Gastrocnemius medialis (tissue), 4 donors: ENCODE results near the gene BMPR1A. TPM values are rescaled to one million over a fixed set of nuclear protein-coding genes. Genes with fewer than 3 reads are reported as not detected.

Experiments used
- ATAC-seq, 2 donors: fragments of 150-250 bp; one replicate each; pipeline ENCODE4 v1.9.1; 2016
- DNase-seq, 2 donors: peaks; one replicate each; pipeline ENCODE4 v3.0.0-alpha.2; 2019
- H3K27ac ChIP-seq, 4 donors: fragments of 200-600 bp; sonication (generic); 1 replicate in 1 of 4; 2 replicates in 3 of 4; pipeline ENCODE4 v1.5.1; 2016 to 2018; ENCODE audit warnings: mild to moderate bottlenecking in 2 of 4, moderate library complexity in 1 of 4
- H3K27me3 ChIP-seq, 3 donors: fragments of 200-600 bp; sonication (generic) in 2 of 3; 1 replicate in 1 of 3; 2 replicates in 2 of 3; pipeline versions ENCODE4 v1.5.1 to v1.6.0; 2016 to 2019; ENCODE audit warnings: mild to moderate bottlenecking in 1 of 3, moderate library complexity in 1 of 3
- H3K36me3 ChIP-seq, 2 donors: fragments of 200-600 bp; sonication (generic) in 1 of 2; one replicate each; pipeline ENCODE4 v1.5.1; 2017 to 2018
- H3K4me1 ChIP-seq, 2 donors: fragments of 200-600 bp; sonication (generic) in 1 of 2; one replicate each; pipeline ENCODE4 v1.5.1; 2016 to 2017; ENCODE audit warnings: mild to moderate bottlenecking in 2 of 2
- H3K4me3 ChIP-seq, 4 donors: fragments of 200-600 bp; sonication (generic) in 3 of 4; 1 replicate in 1 of 4; 2 replicates in 3 of 4; pipeline ENCODE4 v1.5.1; 2016 to 2019; ENCODE audit warnings: mild to moderate bottlenecking in 2 of 4
- H3K9me3 ChIP-seq, 3 donors: fragments of 200-600 bp; sonication (generic) in 2 of 3; 1 replicate in 1 of 3; 2 replicates in 2 of 3; pipeline ENCODE4 v1.5.1; 2016 to 2019
- POLR2A ChIP-seq, 2 donors: fragments of 450-650 bp; IDR thresholded peaks; one replicate each; pipeline ENCODE4 v1.6.1; 2017; ENCODE audit warnings: antibody characterized with exemption in 2 of 2, mild to moderate bottlenecking in 2 of 2, moderate library complexity in 2 of 2
- in situ Hi-C, 4 donors: fragments of 200-750 bp; cut with MboI; loops; one replicate each; pipeline versions ENCODE4 v1.15.0 to v1.8.0; 2017; ENCODE audit warnings: low sequenced_read_pairs in 4 of 4
- intact Hi-C: fragments of 100-400 bp; cut with DNase I; formaldehyde crosslinking; loops from one replicate; pipeline ENCODE4 v1.15.1; 2023; ENCODE audit warnings: low total_unique reads
- total RNA-seq, 4 donors: library from RNA; depleted of rRNA; stranded (reverse); fragments of >200 nt; gene quantifications; one replicate each; pipeline versions ENCODE4 v1.1.0 to v1.2.3, GENCODE V29; 2016
- TF ChIP-seq, protein P1 (sequence below), 5 experiments: fragments of 450-650 bp in 3 of 5; fragments of 200-600 bp in 2 of 5; sonication (generic) in 2 of 5; IDR thresholded peaks in 4 of 5; conservative IDR thresholded peaks in 1 of 5; 1 replicate in 4 of 5; 2 replicates in 1 of 5; pipeline ENCODE4 v1.5.1; 2016 to 2019; ENCODE audit warnings: antibody characterized with exemption in 5 of 5, mild to moderate bottlenecking in 3 of 5, moderate library complexity in 3 of 5

Gene BMPR1A
- total RNA-seq, 4 donors from 2014 or later = 16.4 to 22.7 (median 18.0) TPM

DNA sequence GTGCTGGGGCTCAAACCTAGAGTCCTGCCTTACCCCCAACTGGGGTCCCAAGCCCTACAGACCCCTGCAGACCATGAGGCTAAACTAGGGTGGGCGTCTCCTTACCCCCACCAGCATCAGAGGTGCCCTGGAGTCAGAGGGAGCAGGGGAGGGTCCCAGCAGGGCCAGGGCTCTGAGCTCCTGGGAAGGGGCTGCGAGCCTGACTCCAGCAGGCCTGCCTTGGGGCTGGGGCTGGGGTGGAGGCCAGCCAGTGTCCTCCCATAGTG, 203.3 kb downstream of the BMPR1A start:
- H3K4me1 ChIP-seq = peaks cover 8 to 9% of the 10 kb centered on the region in 2 donors
- no peak for ATAC-seq
- in situ Hi-C loops (no loop called here), intact Hi-C loops (no loop called here)
- no peaks in the 10 kb centered on the region for H3K9me3 ChIP-seq
- no peaks in the 10 kb centered on the region for H3K27me3 ChIP-seq
- TF ChIP-seq POLR2A (IDR thresholded peaks at IDR 0.05) = no peak
- TF ChIP-seq, protein P1, sequence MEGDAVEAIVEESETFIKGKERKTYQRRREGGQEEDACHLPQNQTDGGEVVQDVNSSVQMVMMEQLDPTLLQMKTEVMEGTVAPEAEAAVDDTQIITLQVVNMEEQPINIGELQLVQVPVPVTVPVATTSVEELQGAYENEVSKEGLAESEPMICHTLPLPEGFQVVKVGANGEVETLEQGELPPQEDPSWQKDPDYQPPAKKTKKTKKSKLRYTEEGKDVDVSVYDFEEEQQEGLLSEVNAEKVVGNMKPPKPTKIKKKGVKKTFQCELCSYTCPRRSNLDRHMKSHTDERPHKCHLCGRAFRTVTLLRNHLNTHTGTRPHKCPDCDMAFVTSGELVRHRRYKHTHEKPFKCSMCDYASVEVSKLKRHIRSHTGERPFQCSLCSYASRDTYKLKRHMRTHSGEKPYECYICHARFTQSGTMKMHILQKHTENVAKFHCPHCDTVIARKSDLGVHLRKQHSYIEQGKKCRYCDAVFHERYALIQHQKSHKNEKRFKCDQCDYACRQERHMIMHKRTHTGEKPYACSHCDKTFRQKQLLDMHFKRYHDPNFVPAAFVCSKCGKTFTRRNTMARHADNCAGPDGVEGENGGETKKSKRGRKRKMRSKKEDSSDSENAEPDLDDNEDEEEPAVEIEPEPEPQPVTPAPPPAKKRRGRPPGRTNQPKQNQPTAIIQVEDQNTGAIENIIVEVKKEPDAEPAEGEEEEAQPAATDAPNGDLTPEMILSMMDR (IDR thresholded peaks at IDR 0.05 in 4 of 5, conservative IDR thresholded peaks at IDR 0.05 in 1 of 5) = no peak
- DNase-seq = no peak
- peak overlapping the region; percentile 26 to 55 (median 40) for H3K4me3 ChIP-seq
- no peaks in the 10 kb centered on the region for H3K36me3 ChIP-seq
- peak overlapping the region; percentile 72 to 79 (median 78) for H3K27ac ChIP-seq

DNA sequence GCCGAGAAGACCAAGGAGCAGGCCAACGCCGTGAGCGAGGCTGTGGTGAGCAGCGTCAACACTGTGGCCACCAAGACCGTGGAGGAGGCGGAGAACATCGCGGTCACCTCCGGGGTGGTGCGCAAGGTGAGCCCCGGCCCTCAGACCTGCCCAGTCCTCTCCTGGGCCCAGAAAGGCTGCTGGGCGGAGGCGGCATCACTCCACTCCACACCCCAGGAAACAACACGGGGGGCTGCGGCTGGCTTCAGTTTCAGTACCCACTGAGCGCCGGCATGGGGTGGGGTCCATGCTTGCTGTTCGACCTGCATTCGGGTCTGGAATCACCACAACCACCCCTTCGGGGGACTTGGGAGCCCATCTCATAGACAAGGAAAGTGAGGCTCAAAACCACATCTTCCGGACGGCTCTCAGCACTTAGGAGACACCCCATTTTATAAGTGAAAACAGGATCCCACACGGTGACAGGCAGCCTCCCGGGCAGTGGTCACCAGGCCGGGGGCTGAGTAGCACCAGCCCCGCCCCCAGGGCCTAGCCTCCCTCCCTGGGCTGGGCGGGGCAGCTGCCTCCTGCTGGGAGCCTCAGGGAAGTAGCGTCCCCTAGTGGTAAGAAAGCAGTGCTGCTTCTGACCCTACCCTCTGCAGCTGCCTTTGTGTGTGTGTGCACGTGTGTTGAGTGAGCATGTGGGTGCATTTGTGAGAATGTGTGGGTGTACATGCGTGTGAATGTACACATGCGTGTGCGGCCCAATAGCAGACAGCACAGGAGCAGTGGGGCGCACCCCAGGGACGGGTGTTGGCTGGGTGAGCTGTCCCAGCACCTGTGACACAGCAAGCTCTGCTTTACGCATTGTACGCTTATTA, 203.8 kb downstream of the BMPR1A start:
- H3K36me3 ChIP-seq = no peaks in the 10 kb centered on the region
- no peaks in the 10 kb centered on the region for H3K9me3 ChIP-seq
- in situ Hi-C loops = no loop called here
- ATAC-seq = peak; percentile 23 to 46
- DNase-seq = peak in 1 of 2 donors; percentile 23
- peaks cover 8% of the 10 kb centered on the region in 2 donors for H3K4me1 ChIP-seq
- intact Hi-C loops = no loop called here
- H3K27ac ChIP-seq = peak overlapping the region; percentile 72 to 79 (median 78)
- TF ChIP-seq POLR2A (IDR thresholded peaks at IDR 0.05) = no peak
- TF ChIP-seq, protein P1 (IDR thresholded peaks at IDR 0.05 in 4 of 5, conservative IDR thresholded peaks at IDR 0.05 in 1 of 5) = peak; percentile 64 to 85 (median 82)
- no peaks in the 10 kb centered on the region for H3K27me3 ChIP-seq
- H3K4me3 ChIP-seq = peak overlapping the region in 3 of 4 donors; percentile 26 to 55 (median 51)

DNA sequence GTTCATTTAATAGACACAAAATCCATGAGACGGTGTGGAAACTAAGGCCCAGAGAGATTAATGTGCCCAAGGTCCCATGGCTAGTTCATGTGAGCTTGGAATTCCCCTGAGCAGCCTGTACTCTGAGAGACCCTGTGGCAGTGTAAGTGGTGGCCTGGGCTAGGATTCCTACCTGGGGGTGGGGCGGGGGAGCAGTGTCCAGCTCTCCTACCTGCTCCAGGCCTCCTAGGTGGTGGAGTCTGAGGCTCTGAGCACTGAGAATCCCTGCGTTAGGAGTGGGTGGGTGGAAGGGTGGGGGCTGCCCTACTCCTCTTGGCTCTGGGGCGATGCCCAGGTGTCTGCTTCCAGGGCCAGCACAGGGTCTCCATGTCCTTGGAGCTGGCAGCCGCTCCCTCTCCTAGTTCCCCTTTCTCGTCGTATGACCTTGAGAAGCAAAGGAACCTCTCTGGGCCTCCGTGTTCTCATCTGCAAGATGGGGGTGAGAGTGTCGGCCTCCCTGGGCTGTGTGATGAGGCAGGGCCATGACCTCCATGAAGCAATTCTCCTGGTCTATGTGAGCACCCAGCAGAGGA, 204.5 kb downstream of the BMPR1A start:
- ATAC-seq (no peak), DNase-seq (peak in 1 of 2 donors; percentile 7)
- Histone ChIP-seq H3K27ac (no peak overlapping the region), H3K36me3 (no peaks in the 10 kb centered on the region), H3K9me3 (no peaks in the 10 kb centered on the region), H3K4me3 (no peak overlapping the region), H3K4me1 (peaks cover 8 to 9% of the 10 kb centered on the region in 2 donors), H3K27me3 (no peaks in the 10 kb centered on the region)
- intact Hi-C loops (no loop called here), in situ Hi-C loops (no loop called here)
- TF ChIP-seq, protein P1 (IDR thresholded peaks at IDR 0.05 in 4 of 5, conservative IDR thresholded peaks at IDR 0.05 in 1 of 5) = no peak
- no peak for TF ChIP-seq POLR2A (IDR thresholded peaks at IDR 0.05)

DNA sequence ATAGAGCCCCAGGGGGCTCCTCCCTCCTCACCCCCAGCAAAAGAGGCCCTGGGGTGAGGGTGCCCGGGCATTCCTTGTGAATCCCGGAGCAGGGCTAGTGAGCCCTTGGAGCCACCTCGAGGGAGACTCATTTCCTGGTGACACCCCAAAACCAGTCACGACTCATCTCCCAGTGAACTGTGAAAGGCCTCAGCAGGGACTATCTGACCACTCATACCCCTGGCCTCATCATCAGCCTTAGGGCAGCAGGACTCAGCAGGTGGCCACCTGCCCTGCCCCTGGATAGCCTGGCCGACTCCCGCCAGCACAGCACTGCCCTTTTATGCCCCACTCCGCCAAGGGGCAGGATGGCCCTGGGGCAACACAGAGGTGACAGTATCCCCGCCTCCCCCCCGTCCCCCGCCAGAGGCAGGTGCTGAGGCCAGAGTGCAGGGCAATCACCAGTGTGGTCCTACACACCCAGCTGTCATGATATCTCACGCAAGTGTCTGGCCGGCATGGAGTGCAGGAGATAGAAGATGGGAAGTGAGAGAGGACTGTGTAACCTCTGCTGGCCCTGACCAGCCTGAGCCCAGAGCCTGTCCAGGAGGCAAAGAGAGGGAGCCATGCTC, 205.2 kb downstream of the BMPR1A start:
- DNase-seq = peak in 1 of 2 donors; percentile 10
- in situ Hi-C loops = no loop called here
- intact Hi-C loops = no loop called here
- Histone ChIP-seq H3K4me1 (peaks cover 15% of the 10 kb centered on the region in 2 donors), H3K9me3 (no peaks in the 10 kb centered on the region), H3K27me3 (no peaks in the 10 kb centered on the region), H3K4me3 (no peak overlapping the region), H3K36me3 (no peaks in the 10 kb centered on the region), H3K27ac (no peak overlapping the region)
- no peak for TF ChIP-seq POLR2A (IDR thresholded peaks at IDR 0.05)
- TF ChIP-seq, protein P1 (IDR thresholded peaks at IDR 0.05 in 4 of 5, conservative IDR thresholded peaks at IDR 0.05 in 1 of 5) = no peak
- no peak for ATAC-seq
